Activated T-cell treated with anti-CD3 and anti-CD28 coated beads, Interleukin-2, amount 50 U/mL, for 1 hour (primary cell): ENCODE results near the gene PRAMEF13.
"Not testable (repeated sequence)": the region's sequence is repeated elsewhere in the genome, so short reads cannot be mapped to it uniquely, and the experiment has no call there.

Source experiments
- DNase-seq: peaks from one replicate; pipeline ENCODE4 v3.0.0-alpha.2; 2020

Gene PRAMEF13

GRCh38 chr1:13155909-13156308 lies 45.3 kb downstream of the PRAMEF13 start, which contains the start of gene PRAMEF26:
Gene PRAMEF26, minus strand, starts transcription at chr1:13156009. Its CDS starts 2,914 bp downstream, at chr1:13153095.
- not testable (repeated sequence) for DNase-seq
